SIG-M5 treated with dmso at 0.1 percent for 504 hours (cell line): ENCODE measurements around the gene ZNF771.

Experiments used
- DNase-seq: peaks from one replicate; lab custom pipeline; 2025; ENCODE audit not compliant: unreplicated experiment; lab: John Stamatoyannopoulos, UW

The ZNF771 gene

GRCh38 chr16:30407102-30407803, at the start of gene ZNF771:
TSS of gene ZNF771 (plus strand) at chr16:30407606. CDS start at chr16:30408054, 448 bp downstream.
- DNase-seq = peak; percentile 79

- no peak for DNase-seq
Measured at GRCh38 chr16:30357715-30358576, 49.5 kb upstream of the ZNF771 start.

DNA sequence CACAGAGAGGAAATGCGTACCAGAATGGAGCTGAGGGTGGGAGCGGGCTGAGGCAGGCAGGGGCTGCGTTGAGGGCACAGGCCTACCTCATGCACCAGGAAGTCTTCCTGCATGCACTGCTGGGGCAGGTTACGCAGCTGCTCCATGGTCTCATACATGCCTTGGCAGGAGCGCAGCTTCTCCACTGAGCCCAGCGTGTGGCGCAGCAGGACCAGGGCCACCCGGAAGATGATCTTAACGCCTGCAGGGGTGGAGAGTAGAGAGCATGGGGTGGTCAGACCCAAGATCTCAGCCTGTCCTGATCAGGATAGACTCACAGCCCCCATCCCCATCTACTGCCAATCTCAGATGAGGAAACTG, 48.8 kb upstream of the ZNF771 start:
- no peak for DNase-seq

GRCh38 chr16:30358990-30359870, 48.2 kb upstream of the ZNF771 start:
- DNase-seq = no peak

GRCh38 chr16:30359871-30360170, 47.6 kb upstream of the ZNF771 start:
- no peak for DNase-seq

DNA sequence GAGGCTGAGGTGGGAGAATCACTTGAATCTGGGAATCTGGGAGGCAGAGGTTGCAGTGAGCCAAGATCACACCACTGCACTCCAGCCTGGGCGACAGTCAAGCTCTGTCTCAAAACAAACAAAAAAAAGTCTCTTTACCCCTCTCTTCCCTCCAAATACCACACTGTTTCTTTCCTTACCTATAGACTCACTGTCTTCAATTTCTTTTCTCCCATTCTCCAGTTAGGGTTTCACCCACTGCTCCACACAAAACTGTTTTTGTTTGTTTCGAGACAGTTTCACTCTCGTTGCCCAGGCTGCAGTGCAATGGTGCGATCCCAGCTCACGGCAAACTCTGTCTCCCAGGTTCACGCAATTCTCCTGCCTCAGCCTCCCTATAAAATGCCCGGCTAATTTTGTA, 46.2 kb upstream of the ZNF771 start:
- DNase-seq = no peak

- no peak for DNase-seq
Measured at GRCh38 chr16:30365200-30365599, 42.2 kb upstream of the ZNF771 start.

- DNase-seq = no peak
Measured at GRCh38 chr16:30366511-30366910, 40.9 kb upstream of the ZNF771 start.

GRCh38 chr16:30367349-30368009, 39.9 kb upstream of the ZNF771 start:
- no peak for DNase-seq

DNA sequence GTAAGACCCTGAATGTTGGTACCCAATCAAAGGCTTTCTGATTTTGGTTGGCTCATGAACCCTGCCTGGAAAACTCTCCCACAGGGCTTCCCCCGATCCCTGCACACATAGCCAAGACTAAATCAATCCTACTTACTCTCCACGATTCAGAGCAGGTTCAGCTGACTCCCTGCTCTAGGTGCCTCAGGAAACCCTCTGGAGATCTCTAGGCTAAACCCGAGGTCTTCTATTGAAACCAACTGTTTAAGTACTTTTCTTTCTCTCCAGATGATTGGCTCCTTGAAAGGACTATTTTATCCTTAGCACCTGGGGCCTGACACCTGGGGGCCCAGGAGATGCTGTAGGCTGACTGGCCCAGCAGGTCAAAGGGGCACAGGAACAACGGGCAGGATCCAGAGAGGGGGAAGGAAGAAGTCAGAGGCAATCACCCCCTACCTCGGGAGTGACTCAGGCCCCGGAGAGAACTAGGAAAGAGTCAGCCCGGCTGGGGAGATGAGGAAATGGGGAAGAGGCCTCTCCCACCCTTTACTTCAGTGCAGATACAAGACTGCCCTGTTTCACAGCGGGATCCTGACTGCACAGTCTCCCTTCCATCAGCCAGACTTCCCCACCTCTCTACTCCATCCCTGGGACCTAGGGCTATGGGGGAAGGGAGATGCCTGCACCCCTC, 39.1 kb upstream of the ZNF771 start:
- DNase-seq = peak; percentile 87

DNA sequence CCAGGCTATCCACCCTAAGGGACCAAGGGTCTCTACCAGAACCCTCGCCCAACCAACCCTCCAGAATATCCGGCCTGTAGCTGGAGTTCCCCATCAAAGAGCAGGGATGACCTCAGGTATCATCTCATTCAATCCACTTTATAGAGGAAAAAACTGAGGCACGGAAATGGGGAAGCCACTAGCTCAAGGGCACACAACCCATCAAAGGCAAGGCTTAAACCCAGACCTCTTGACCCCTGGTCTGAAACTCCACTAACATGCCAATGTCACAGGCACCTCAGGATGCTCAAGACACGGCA, 38.7 kb upstream of the ZNF771 start:
- no peak for DNase-seq

- no peak for DNase-seq
Measured at GRCh38 chr16:30369091-30369937, 38.1 kb upstream of the ZNF771 start.

GRCh38 chr16:30369938-30370455, 37.4 kb upstream of the ZNF771 start:
- no peak for DNase-seq

DNA sequence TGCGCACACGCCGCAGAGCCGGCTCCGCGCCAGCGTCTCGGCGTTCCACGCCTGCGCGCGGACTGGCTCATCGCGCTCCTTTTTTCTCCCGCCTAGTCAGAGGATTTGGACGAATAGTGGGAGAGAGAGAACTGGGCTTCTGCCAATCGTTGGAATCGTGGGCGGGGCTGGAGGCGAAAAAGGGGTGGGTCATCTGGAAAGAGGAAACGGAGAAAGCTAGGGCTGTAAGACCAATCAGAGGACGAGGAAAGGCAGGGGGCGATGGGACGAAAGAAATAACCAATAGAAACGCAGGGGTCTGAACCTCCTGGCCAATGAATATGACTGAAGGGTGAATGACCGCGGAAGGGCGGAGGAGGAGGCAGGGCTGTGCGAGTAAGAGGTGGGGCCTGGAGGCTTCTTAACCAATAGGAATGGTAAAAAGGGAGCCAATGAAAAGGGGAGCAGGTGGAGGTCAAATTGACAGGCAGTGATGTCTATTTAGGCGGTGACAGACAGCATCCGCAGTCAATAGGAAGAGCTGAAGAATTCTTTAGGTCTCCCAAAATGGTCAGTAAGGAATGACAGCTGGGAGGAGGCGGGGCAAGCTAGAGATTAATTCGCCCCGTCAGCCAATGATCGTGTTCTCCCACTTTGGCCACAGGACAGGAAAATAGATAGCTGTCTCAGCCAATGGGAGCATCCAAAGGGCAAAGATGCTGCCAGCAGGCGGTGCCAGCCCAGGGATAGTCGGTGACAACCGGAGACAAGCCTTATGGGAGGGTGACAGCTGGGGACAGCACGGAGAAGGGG, 36.8 kb upstream of the ZNF771 start, which contains the start of gene TBC1D10B:
TBC1D10B (minus strand) TSS at position 39 of the 792 bp plus-strand sequence. CDS start 311 bp downstream, outside the sequence.
- DNase-seq = peak; percentile 100

DNA sequence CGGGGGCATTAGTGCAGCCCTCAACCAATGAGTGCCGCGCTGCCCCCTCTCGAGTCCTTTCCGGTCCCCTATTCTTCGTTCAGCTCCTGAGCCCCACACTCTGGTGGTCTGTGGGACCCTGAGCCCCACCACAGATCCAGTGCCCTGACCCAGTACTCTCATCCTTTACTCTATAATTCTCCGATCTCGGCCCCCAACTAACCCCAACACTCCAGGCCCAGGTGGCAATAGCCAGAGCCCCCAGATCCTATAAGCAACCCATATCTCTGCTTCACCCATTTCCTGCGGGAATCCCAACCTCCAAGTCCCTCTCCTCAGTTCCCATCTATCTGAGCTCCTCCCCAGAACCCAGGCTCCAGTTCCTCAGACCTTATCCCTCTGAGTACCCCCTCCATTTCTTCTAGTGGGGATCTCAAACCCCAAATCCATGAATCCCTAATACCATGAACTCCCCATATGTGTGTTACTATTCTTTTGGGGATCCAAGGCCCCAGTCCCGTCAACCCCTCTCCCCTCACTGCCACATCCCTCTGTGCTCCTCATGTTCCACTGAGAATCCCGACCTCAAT, 36.1 kb upstream of the ZNF771 start:
- no peak for DNase-seq

- DNase-seq = no peak
Measured at GRCh38 chr16:30372038-30372712, 35.2 kb upstream of the ZNF771 start.

GRCh38 chr16:30372725-30373124, 34.7 kb upstream of the ZNF771 start:
- no peak for DNase-seq

- DNase-seq = no peak
Measured at GRCh38 chr16:30374538-30374937, 32.9 kb upstream of the ZNF771 start, which contains the start of gene MYL11. TSS of gene MYL11 (plus strand) at chr16:30374802. CDS start at chr16:30374858, 56 bp downstream.
